ENCODE measurements around the gene CAPG. TPM values are rescaled to one million over a fixed set of nuclear protein-coding genes. Genes with fewer than 3 reads are reported as not detected.

CAPG gene
- total RNA-seq, 2 donors from 2014 or later: 80.7 to 96.1 TPM

- Histone ChIP-seq H3K27me3 (replicated peaks; ENCODE audit: insufficient read depth) (no peaks in the 10 kb centered on the region), H3K9me3 (no peaks in the 10 kb centered on the region), H3K4me3 (no peak overlapping the region), H3K36me3 (no peaks in the 10 kb centered on the region), H3K4me1 (replicated peaks) (peaks cover 4% of the 10 kb centered on the region), H3K27ac (no peak overlapping the region)
- TF ChIP-seq POLR2A (IDR thresholded peaks at IDR 0.05): no peak
- TF ChIP-seq POLR2AphosphoS5 (IDR thresholded peaks at IDR 0.05): no peak
- no peak for TF ChIP-seq CTCF (IDR thresholded peaks at IDR 0.05)
- 91% methylated on average over 21 of the region's 21 CpGs for WGBS
- intact Hi-C loops (cut with DNase I): no loop called here
- DNase-seq (ENCODE audit: low spot score): no peak
Measured at GRCh38 chr2:85435220-85435958, 25.2 kb upstream of the CAPG start.

- Histone ChIP-seq H3K4me3 (no peak overlapping the region), H3K4me1 (replicated peaks) (peaks cover 4% of the 10 kb centered on the region), H3K36me3 (no peaks in the 10 kb centered on the region), H3K27me3 (replicated peaks; ENCODE audit: insufficient read depth) (no peaks in the 10 kb centered on the region), H3K9me3 (no peaks in the 10 kb centered on the region), H3K27ac (peak overlapping the region in 1 of 2 donors; percentile 34)
- intact Hi-C loops (cut with DNase I): no loop called here
- TF ChIP-seq CTCF (IDR thresholded peaks at IDR 0.05) (no peak), POLR2AphosphoS5 (IDR thresholded peaks at IDR 0.05) (no peak), POLR2A (IDR thresholded peaks at IDR 0.05) (no peak)
- DNase-seq (ENCODE audit: low spot score): no peak
- 81% methylated on average over 8 of the region's 8 CpGs for WGBS
Measured at GRCh38 chr2:85434696-85435095, 24.5 kb upstream of the CAPG start.

DNA sequence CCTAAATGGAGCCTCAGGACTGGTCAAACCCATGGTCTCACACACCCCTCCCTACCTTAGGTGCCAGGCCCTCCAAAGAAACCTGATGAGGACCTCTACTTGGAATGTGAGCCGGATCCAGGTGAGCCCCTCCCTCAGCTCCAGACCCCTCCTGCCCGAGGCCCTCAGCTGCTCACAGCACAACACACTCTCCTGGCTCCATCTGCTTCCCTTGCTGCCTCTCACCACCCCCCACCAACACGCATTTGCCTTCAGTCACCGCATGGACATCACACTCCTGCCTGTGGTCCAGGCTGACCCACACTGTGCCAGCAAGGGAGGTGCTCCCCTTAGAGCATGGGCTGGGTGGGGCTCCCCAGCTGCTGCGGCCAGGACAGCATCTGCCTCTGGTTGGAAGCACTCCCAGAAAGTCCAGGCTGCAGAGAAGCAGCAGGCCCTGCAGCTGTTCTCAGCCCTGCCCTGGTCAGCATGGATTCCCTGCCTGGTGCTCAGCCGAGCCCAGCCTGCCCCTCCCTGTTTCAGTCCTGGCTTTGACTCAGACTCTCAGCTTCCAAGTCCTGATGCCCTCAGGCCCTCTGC lies 23.4 kb upstream of the CAPG start:
- peak overlapping the region; percentile 34 to 50 for H3K27ac ChIP-seq
- 39% methylated on average over 5 of the region's 6 CpGs for WGBS
- H3K4me1 ChIP-seq (replicated peaks): peaks cover 4% of the 10 kb centered on the region
- H3K9me3 ChIP-seq: no peaks in the 10 kb centered on the region
- intact Hi-C loops (cut with DNase I): no loop called here
- TF ChIP-seq CTCF (IDR thresholded peaks at IDR 0.05) (no peak), POLR2AphosphoS5 (IDR thresholded peaks at IDR 0.05) (peak; percentile 45), POLR2A (IDR thresholded peaks at IDR 0.05) (no peak)
- no peak for DNase-seq (ENCODE audit: low spot score)
- H3K36me3 ChIP-seq: no peaks in the 10 kb centered on the region
- H3K27me3 ChIP-seq (replicated peaks; ENCODE audit: insufficient read depth): no peaks in the 10 kb centered on the region
- H3K4me3 ChIP-seq: no peak overlapping the region

GRCh38 chr2:85431570-85432205 lies 21.5 kb upstream of the CAPG start:
- no peak for DNase-seq (ENCODE audit: low spot score)
- H3K27me3 ChIP-seq (replicated peaks; ENCODE audit: insufficient read depth): no peaks in the 10 kb centered on the region
- 87% methylated on average over 10 of the region's 10 CpGs for WGBS
- no peak for TF ChIP-seq POLR2AphosphoS5 (IDR thresholded peaks at IDR 0.05)
- no peak for TF ChIP-seq CTCF (IDR thresholded peaks at IDR 0.05)
- no peak for TF ChIP-seq POLR2A (IDR thresholded peaks at IDR 0.05)
- no peak overlapping the region for H3K27ac ChIP-seq
- H3K4me1 ChIP-seq (replicated peaks): no peaks in the 10 kb centered on the region
- intact Hi-C loops (cut with DNase I): no loop called here
- H3K36me3 ChIP-seq: no peaks in the 10 kb centered on the region
- no peaks in the 10 kb centered on the region for H3K9me3 ChIP-seq
- no peak overlapping the region for H3K4me3 ChIP-seq
